Measurements from ENCODE around the gene DUSP22. TPM values are rescaled to one million over a fixed set of nuclear protein-coding genes. Genes with fewer than 3 reads are reported as not detected.

DUSP22 gene
- total RNA-seq, 1 experiment from 2014 or later = 34.8 TPM

DNA sequence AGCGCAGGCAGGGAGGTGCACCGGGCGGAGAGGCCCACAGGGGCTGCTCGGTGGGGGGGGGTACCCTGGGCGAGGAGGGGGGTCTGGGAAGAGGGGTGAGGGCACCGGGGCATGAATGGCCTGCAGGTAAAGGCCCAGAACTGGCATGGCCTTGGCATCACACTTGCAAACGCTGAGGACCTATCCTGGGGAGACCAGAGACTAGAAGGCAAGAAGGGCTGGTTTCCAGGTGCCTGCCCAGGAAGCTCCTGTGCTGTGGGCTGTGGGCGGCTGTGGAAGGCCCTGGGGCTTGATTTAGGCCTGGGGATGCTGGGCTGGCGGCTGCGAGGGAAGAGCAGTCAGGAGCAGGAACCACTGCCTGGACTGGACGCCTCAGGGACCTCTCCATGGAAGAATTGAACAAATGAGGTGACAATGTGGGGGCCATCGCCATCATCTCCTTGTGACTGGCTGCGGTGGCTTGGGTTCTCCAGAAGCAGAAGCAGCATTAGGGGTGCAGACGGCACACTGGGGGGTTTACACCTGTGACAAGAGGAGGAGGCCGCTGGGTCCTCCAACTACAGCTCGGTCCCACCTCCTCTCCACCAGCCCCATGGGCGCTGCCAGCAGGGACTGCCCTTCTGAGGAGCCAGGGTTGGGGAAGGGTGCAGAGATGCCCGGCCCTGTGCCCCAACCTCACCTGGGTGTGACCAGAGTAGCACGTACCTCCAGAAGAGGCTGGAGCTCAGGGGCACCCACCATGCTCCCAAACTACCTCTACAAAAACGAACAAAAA is 67.2 kb downstream of the DUSP22 start:
- H3K9me3 ChIP-seq (ENCODE audit: control insufficient read depth, insufficient read depth, low read depth, low read length) = peaks cover 5% of the 10 kb centered on the region
- H3K4me3 ChIP-seq (ENCODE audit: low read depth in 2 of 2, low read length in 2 of 2) = no peak overlapping the region
- DNase-seq (ENCODE audit: low read depth, low spot score) (no peak), ATAC-seq (0 out of 2 replicates have a peak, but pooled peaks have one; percentile 24)
- in situ Hi-C loops (cut with HindIII; ENCODE audit: low pct_unique_long_range_greater_than_20kb, low sequenced_read_pairs) = no loop called here
- no peaks in the 10 kb centered on the region for H3K27me3 ChIP-seq (ENCODE audit: control insufficient read depth, insufficient read depth, low read length)
- ChIA-PET CTCF (no interaction called here), POLR2A (interaction anchor here (0.6 kb wide), 1 partner anchor 42 kb away, joined by 3 read pairs; no protein-coding TSS in a partner anchor)
- BruUV-seq (replicated peaks) = no TSS peak
- intact Hi-C loops (cut with micrococcal nuclease; ENCODE audit: unreplicated experiment) = no loop called here
- no peak overlapping the region for H3K27ac ChIP-seq (ENCODE audit: low read length)
- TF ChIP-seq, protein P1, sequence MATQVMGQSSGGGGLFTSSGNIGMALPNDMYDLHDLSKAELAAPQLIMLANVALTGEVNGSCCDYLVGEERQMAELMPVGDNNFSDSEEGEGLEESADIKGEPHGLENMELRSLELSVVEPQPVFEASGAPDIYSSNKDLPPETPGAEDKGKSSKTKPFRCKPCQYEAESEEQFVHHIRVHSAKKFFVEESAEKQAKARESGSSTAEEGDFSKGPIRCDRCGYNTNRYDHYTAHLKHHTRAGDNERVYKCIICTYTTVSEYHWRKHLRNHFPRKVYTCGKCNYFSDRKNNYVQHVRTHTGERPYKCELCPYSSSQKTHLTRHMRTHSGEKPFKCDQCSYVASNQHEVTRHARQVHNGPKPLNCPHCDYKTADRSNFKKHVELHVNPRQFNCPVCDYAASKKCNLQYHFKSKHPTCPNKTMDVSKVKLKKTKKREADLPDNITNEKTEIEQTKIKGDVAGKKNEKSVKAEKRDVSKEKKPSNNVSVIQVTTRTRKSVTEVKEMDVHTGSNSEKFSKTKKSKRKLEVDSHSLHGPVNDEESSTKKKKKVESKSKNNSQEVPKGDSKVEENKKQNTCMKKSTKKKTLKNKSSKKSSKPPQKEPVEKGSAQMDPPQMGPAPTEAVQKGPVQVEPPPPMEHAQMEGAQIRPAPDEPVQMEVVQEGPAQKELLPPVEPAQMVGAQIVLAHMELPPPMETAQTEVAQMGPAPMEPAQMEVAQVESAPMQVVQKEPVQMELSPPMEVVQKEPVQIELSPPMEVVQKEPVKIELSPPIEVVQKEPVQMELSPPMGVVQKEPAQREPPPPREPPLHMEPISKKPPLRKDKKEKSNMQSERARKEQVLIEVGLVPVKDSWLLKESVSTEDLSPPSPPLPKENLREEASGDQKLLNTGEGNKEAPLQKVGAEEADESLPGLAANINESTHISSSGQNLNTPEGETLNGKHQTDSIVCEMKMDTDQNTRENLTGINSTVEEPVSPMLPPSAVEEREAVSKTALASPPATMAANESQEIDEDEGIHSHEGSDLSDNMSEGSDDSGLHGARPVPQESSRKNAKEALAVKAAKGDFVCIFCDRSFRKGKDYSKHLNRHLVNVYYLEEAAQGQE (IDR thresholded peaks at IDR 0.05; ENCODE audit: insufficient read depth in 1 of 2, low read depth in 2 of 2, low read length in 1 of 2) = no peak
- TF ChIP-seq TCF7L2 (IDR thresholded peaks at IDR 0.05; ENCODE audit: low read depth, low read length) (no peak), SIN3A (IDR thresholded peaks at IDR 0.05; ENCODE audit: borderline replicate concordance, insufficient read depth, low read depth, low read length) (no peak), POLR2AphosphoS5 (IDR thresholded peaks at IDR 0.05; ENCODE audit: low read depth, low read length) (no peak)
- TF ChIP-seq, protein P2, sequence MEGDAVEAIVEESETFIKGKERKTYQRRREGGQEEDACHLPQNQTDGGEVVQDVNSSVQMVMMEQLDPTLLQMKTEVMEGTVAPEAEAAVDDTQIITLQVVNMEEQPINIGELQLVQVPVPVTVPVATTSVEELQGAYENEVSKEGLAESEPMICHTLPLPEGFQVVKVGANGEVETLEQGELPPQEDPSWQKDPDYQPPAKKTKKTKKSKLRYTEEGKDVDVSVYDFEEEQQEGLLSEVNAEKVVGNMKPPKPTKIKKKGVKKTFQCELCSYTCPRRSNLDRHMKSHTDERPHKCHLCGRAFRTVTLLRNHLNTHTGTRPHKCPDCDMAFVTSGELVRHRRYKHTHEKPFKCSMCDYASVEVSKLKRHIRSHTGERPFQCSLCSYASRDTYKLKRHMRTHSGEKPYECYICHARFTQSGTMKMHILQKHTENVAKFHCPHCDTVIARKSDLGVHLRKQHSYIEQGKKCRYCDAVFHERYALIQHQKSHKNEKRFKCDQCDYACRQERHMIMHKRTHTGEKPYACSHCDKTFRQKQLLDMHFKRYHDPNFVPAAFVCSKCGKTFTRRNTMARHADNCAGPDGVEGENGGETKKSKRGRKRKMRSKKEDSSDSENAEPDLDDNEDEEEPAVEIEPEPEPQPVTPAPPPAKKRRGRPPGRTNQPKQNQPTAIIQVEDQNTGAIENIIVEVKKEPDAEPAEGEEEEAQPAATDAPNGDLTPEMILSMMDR (IDR thresholded peaks at IDR 0.05) = no peak
- H3K4me1 ChIP-seq (ENCODE audit: control insufficient read depth, insufficient read depth, low read length) = no peaks in the 10 kb centered on the region
- H3K36me3 ChIP-seq (ENCODE audit: control insufficient read depth, insufficient read depth, low read length) = no peaks in the 10 kb centered on the region

DNA sequence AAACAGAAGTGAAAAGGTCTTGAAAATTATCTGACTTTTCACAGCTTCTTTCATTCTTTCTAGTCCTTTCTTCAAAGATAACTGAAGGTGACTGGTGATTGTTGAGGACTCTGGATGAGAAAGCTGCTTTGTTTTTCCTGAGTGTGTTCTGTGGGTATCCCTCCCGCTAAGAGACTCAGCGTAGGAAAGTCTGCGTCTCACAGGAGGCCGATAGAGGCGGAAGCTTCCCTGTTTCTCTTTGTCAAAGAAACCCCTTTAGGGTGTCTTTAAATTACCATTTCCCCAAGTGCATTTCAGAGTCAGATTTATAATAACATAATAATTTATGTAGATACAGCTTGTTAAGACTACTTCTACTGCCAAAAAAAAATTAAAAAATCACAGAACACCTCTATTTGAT is 68.1 kb downstream of the DUSP22 start:
- POLR2A ChIA-PET = interaction anchor here (0.6 kb wide), 1 partner anchor 43 kb away, joined by 3 read pairs; no protein-coding TSS in a partner anchor
- CTCF ChIA-PET = no interaction called here
- TF ChIP-seq SIN3A (IDR thresholded peaks at IDR 0.05; ENCODE audit: borderline replicate concordance, insufficient read depth, low read depth, low read length) (no peak), POLR2AphosphoS5 (IDR thresholded peaks at IDR 0.05; ENCODE audit: low read depth, low read length) (no peak)
- H3K36me3 ChIP-seq (ENCODE audit: control insufficient read depth, insufficient read depth, low read length) = no peaks in the 10 kb centered on the region
- no peak for ATAC-seq
- peaks cover 5% of the 10 kb centered on the region for H3K9me3 ChIP-seq (ENCODE audit: control insufficient read depth, insufficient read depth, low read depth, low read length)
- DNase-seq (ENCODE audit: low read depth, low spot score) = no peak
- no peaks in the 10 kb centered on the region for H3K27me3 ChIP-seq (ENCODE audit: control insufficient read depth, insufficient read depth, low read length)
- in situ Hi-C loops (cut with HindIII; ENCODE audit: low pct_unique_long_range_greater_than_20kb, low sequenced_read_pairs) = no loop called here
- H3K4me3 ChIP-seq (ENCODE audit: low read depth in 2 of 2, low read length in 2 of 2) = no peak overlapping the region
- intact Hi-C loops (cut with micrococcal nuclease; ENCODE audit: unreplicated experiment) = no loop called here
- no peaks in the 10 kb centered on the region for H3K4me1 ChIP-seq (ENCODE audit: control insufficient read depth, insufficient read depth, low read length)
- H3K27ac ChIP-seq (ENCODE audit: low read length) = no peak overlapping the region
- no TSS peak for BruUV-seq (replicated peaks)
